ENCODE data around the gene CORO2A. TPM values are rescaled to one million over a fixed set of nuclear protein-coding genes. Genes with fewer than 3 reads are reported as not detected.

The CORO2A gene
- total RNA-seq, 1 donor from 2014 or later: 1.4 TPM

DNA sequence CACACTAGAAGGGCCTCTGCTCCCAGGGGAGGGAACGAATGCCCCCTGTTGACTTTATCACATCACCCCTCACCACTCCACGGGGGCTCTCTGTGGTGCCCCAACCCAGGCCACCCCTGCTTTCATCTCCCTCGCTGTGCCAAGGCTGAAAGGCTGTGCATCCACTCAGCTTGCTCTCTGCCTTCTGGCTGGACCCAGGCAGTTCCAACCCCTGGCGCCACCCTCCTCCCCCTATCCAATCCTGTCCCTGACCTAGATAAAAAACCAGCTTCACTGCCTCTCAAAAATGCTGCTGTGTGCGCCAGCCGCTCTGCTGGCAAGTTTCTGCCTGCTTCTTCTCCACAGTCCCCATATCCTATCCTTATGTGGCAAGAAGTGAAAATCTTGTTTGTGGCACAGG is 22.4 kb upstream of the CORO2A start:
- no peak overlapping the region for H3K4me3 Mint-ChIP-seq
- no peaks in the 10 kb centered on the region for H3K9me3 Mint-ChIP-seq
- H3K4me1 Mint-ChIP-seq: no peaks in the 10 kb centered on the region
- H3K27ac Mint-ChIP-seq: no peak overlapping the region
- no peaks in the 10 kb centered on the region for H3K27me3 Mint-ChIP-seq
- intact Hi-C loops (cut with micrococcal nuclease): no loop called here
- no peaks in the 10 kb centered on the region for H3K36me3 Mint-ChIP-seq (ENCODE audit: low read depth)
- DNase-seq: no peak

DNA sequence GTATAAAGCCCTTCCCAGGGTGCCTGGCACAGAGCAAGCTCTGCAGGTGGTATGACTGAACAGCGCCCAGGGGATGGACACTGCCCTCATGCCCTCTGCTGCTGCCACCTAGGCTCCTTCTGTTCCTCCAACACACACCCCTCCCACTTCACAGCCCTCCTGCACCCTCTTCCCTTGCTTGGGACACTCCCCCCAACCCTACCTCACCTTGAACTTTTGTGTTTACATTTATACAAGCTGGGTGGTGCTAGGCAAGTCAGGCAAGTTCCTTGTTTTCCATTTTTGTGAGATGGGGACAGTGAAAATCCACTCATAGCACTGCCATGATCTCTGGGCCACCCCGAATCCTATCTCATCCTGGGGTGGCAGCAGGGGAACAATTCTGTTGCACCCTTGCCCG is 18.8 kb upstream of the CORO2A start:
- intact Hi-C loops (cut with micrococcal nuclease): no loop called here
- Mint-ChIP-seq H3K36me3 (ENCODE audit: low read depth) (no peaks in the 10 kb centered on the region), H3K27me3 (no peaks in the 10 kb centered on the region), H3K9me3 (no peaks in the 10 kb centered on the region), H3K4me1 (no peaks in the 10 kb centered on the region), H3K27ac (no peak overlapping the region), H3K4me3 (no peak overlapping the region)
- no peak for DNase-seq

DNA sequence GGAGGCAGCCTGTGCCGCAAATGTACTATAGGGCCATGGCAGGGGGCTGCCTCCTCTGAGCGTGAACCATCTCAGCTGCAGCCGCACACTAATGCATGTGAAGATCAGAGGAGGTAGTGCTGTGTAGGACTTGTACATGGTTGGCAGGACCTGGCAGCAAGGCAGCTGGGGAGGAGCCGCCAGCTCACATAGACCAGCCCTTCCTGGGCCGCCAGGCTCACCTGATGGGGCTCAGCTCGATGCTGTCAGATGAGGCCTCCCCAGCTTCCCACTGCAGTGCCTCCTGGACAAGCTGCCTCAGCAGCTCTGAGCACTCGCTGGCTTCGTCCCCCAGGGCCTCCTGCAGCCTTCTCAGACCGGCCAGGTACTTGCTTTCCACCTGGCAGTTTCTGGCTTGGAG is 18.0 kb upstream of the CORO2A start:
- DNase-seq: no peak
- H3K4me3 Mint-ChIP-seq: no peak overlapping the region
- no peaks in the 10 kb centered on the region for H3K9me3 Mint-ChIP-seq
- intact Hi-C loops (cut with micrococcal nuclease): no loop called here
- H3K36me3 Mint-ChIP-seq (ENCODE audit: low read depth): no peaks in the 10 kb centered on the region
- no peaks in the 10 kb centered on the region for H3K27me3 Mint-ChIP-seq
- peaks cover 2% of the 10 kb centered on the region for H3K4me1 Mint-ChIP-seq
- no peak overlapping the region for H3K27ac Mint-ChIP-seq

DNA sequence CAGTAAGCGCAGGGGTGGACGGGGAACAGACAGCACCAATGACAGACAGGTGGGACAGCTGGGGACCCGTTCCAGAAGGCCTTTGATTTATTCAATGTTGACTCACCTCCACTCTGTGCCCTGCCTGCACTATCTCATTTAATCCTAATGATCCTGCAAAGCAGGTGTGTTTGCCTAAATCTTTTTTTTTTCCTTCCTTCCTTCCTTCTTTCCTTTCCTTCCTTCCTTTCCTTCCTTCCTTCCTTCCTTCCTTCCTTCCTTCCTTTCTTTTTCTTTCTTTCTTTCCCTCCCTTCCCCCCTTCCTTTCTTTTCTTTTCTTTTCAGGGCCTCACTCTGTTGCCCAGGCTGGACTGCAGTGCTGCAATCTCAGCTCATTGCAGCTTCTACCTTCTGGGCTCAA is 17.1 kb upstream of the CORO2A start:
- Mint-ChIP-seq H3K4me1 (peaks cover 2% of the 10 kb centered on the region), H3K4me3 (no peak overlapping the region), H3K9me3 (no peaks in the 10 kb centered on the region), H3K27ac (no peak overlapping the region), H3K36me3 (ENCODE audit: low read depth) (no peaks in the 10 kb centered on the region), H3K27me3 (no peaks in the 10 kb centered on the region)
- DNase-seq: no peak
- intact Hi-C loops (cut with micrococcal nuclease): no loop called here

DNA sequence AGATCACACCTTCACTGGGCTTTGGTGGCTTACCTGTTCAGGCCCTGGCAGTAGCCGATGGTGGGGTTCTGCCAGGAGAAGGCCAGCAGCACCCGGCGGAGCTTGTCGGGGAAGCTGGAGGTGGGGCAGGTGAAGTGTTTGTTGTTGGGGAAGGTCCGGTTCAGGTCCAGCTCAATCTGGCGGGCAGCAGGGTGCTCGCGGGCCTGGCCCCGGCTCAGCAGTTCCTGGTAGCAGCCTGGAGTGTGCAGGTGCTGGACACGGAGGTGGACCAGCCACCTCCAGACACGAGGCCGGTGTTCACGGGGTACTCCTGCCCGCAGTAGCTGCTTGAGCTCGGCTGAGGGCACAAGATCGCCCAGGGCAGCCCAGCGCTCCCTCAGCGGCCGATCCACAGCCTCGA is 16.2 kb upstream of the CORO2A start:
- Mint-ChIP-seq H3K9me3 (no peaks in the 10 kb centered on the region), H3K27ac (no peak overlapping the region), H3K4me3 (no peak overlapping the region), H3K36me3 (ENCODE audit: low read depth) (no peaks in the 10 kb centered on the region), H3K27me3 (no peaks in the 10 kb centered on the region), H3K4me1 (peaks cover 2% of the 10 kb centered on the region)
- intact Hi-C loops (cut with micrococcal nuclease): no loop called here
- no peak for DNase-seq

DNA sequence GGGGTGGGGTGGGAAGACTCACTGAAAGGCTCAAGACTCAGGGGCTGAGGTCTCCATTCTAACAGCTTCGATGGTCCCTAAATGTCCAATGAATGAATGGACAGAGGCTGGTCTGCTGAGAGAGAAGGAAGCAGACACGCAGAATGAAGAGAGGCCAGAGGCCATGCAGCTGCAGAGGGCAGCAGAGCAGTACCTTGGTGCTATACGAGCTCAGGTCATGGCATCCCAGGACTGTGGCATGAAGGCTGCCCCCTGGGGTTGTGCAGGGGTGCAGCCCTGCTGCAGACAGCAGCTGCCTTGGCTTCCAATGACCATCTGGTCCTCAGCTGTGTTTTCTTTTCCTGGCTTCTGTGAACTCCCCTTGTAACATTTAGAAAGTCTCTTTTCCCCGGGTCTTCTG is 15.2 kb upstream of the CORO2A start:
- intact Hi-C loops (cut with micrococcal nuclease): no loop called here
- H3K4me3 Mint-ChIP-seq: no peak overlapping the region

DNA sequence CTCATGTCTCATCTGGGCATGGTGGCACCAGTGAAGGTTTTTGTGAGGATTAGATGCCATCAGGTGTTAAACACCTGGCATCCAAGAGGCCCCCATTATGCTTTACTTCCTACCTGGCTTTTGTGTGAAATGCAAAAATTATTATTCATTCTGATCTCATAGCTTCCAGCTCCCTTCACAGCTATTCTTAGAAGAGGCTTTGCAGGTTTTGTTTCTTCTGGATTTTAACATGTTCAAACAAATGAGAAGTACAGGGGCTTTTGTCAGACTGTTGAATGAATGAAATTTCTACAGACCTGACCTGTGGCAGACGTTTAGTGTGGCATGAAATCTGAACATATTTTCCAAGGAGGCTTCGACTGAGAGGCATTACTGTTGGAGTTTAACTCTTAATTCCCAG is 14.3 kb upstream of the CORO2A start:
- Mint-ChIP-seq H3K27me3 (no peaks in the 10 kb centered on the region), H3K27ac (no peak overlapping the region), H3K4me1 (peaks cover 4% of the 10 kb centered on the region), H3K9me3 (no peaks in the 10 kb centered on the region), H3K36me3 (ENCODE audit: low read depth) (no peaks in the 10 kb centered on the region), H3K4me3 (no peak overlapping the region)
- intact Hi-C loops (cut with micrococcal nuclease): no loop called here
- no peak for DNase-seq

More for the DNA sequence above, 15.2 kb upstream of the CORO2A start:
- H3K9me3 Mint-ChIP-seq: no peaks in the 10 kb centered on the region
- peaks cover 2% of the 10 kb centered on the region for H3K4me1 Mint-ChIP-seq
- H3K36me3 Mint-ChIP-seq (ENCODE audit: low read depth): no peaks in the 10 kb centered on the region
- no peak overlapping the region for H3K27ac Mint-ChIP-seq
- H3K27me3 Mint-ChIP-seq: no peaks in the 10 kb centered on the region
- DNase-seq: no peak

DNA sequence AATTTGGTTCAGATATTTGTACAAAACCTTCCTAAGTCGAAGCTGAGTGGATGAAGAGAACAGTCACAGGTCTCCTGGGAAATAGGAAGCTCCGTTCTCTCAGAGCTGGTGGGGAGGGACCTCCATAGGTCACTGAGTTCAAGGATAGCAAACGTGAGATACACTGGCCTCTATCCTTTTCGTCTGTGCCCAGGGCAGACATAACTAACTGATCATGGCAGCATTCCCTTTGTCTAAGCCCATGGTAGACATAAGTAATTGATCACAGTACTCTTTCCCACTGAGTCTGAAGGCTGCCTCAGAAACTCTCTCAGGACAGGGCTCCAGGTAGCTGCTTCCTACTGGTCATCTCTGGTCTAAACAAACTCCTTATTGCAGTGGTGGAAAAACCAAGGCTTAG is 12.3 kb upstream of the CORO2A start:
- Mint-ChIP-seq H3K36me3 (ENCODE audit: low read depth) (no peaks in the 10 kb centered on the region), H3K4me3 (no peak overlapping the region)

DNA sequence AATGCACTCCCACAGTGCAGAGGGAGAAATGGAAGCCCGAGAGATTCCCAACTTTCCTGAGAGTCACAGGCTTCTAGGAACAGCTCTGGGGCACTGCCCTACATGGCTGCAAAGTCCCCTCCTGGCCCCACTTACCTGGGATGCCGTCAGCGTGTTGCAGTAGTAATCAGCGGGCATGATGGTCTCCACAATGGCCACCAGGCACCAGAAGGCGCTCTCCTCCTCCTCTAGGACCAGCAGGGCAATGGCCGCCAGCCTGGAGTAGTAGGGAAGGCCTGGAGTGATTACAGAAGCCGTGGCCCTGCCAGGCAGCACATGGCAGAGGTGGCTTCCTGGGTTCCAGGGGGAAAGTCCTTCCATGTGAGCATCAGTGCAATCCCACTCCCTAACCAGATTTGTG is 10.7 kb upstream of the CORO2A start:
- Mint-ChIP-seq H3K27me3 (no peaks in the 10 kb centered on the region), H3K4me1 (peaks cover 5% of the 10 kb centered on the region), H3K36me3 (ENCODE audit: low read depth) (no peaks in the 10 kb centered on the region), H3K27ac (no peak overlapping the region), H3K9me3 (no peaks in the 10 kb centered on the region), H3K4me3 (no peak overlapping the region)
- no peak for DNase-seq
- intact Hi-C loops (cut with micrococcal nuclease): no loop called here

More for the DNA sequence above, 12.3 kb upstream of the CORO2A start:
- no peaks in the 10 kb centered on the region for H3K27me3 Mint-ChIP-seq
- no peak for DNase-seq
- H3K9me3 Mint-ChIP-seq: no peaks in the 10 kb centered on the region
- intact Hi-C loops (cut with micrococcal nuclease): loop anchor here (1.0 kb wide), 2 partner anchors 59 to 129 kb away; no protein-coding TSS in a partner anchor
- peaks cover 5% of the 10 kb centered on the region for H3K4me1 Mint-ChIP-seq
- H3K27ac Mint-ChIP-seq: no peak overlapping the region

DNA sequence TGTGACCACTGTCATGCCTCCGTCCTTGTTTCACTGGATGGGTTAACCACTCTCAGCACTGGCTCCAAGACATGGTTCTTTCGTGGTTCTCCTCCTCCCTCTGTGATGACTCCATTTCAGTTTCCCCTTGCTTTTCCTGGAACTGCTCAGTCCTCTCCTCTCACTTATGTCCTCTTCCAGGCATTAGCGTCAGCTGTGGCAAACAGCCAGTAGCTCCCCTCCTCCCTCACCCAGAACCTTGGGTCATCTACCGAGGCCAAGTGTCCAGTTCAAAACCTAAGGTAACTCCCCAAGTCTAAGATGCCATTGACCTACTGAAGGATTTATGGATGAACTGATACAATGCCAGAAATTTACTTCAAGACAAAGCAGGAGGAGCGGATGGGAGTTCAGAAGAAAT is 9.8 kb upstream of the CORO2A start:
- no peaks in the 10 kb centered on the region for H3K36me3 Mint-ChIP-seq (ENCODE audit: low read depth)
- intact Hi-C loops (cut with micrococcal nuclease): no loop called here
- H3K9me3 Mint-ChIP-seq: no peaks in the 10 kb centered on the region
- no peak overlapping the region for H3K4me3 Mint-ChIP-seq
- no peak overlapping the region for H3K27ac Mint-ChIP-seq
- H3K4me1 Mint-ChIP-seq: peaks cover 5% of the 10 kb centered on the region
- no peak for DNase-seq
- no peaks in the 10 kb centered on the region for H3K27me3 Mint-ChIP-seq

DNA sequence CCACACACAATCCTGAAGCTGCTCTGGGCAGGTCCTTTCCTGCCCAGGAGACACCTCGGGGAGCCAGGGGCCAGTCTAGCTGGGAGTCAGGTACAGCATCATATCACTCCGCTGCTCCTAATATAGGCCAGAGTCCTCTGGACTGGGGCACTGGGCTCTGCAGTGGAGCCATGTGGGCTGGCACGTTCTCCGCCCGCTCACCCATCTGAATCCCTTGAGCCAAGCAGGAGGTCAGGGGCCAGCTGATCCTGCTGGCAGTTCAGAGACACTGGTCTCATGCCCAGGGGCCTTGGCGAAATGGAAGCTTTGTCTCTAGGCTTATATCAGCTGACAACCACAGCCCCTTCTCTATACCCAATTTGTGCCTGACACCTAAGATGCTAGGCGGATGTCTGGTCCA is 9.3 kb upstream of the CORO2A start:
- no peaks in the 10 kb centered on the region for H3K27me3 Mint-ChIP-seq
- H3K9me3 Mint-ChIP-seq: no peaks in the 10 kb centered on the region
- DNase-seq: no peak
- no peak overlapping the region for H3K27ac Mint-ChIP-seq
- intact Hi-C loops (cut with micrococcal nuclease): no loop called here
- H3K4me3 Mint-ChIP-seq: no peak overlapping the region
- H3K36me3 Mint-ChIP-seq (ENCODE audit: low read depth): no peaks in the 10 kb centered on the region
- peaks cover 5% of the 10 kb centered on the region for H3K4me1 Mint-ChIP-seq

DNA sequence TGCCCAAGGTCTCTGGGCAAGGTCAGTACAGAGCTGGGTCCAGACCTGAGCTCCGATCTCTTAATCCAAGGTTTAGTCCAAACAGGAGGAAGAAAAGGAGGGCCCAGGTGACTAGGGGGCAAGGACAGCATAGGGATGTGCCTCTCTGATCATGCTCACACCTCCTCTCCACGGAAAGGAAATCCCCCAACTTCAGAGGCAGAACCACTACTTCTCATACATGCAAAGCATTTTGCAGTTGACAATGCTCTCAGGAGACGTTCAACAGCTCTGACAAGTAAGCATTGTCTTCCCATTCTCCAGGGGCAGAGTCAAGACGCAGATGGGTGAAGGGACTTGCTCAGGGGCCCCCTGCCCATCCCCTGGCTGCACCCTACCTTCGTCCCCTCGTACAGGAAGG is 8.7 kb upstream of the CORO2A start:
- H3K36me3 Mint-ChIP-seq (ENCODE audit: low read depth): no peaks in the 10 kb centered on the region
- H3K9me3 Mint-ChIP-seq: no peaks in the 10 kb centered on the region
- intact Hi-C loops (cut with micrococcal nuclease): no loop called here
- no peak overlapping the region for H3K27ac Mint-ChIP-seq
- H3K4me1 Mint-ChIP-seq: peaks cover 5% of the 10 kb centered on the region
- DNase-seq: no peak
- no peaks in the 10 kb centered on the region for H3K27me3 Mint-ChIP-seq
- no peak overlapping the region for H3K4me3 Mint-ChIP-seq

DNA sequence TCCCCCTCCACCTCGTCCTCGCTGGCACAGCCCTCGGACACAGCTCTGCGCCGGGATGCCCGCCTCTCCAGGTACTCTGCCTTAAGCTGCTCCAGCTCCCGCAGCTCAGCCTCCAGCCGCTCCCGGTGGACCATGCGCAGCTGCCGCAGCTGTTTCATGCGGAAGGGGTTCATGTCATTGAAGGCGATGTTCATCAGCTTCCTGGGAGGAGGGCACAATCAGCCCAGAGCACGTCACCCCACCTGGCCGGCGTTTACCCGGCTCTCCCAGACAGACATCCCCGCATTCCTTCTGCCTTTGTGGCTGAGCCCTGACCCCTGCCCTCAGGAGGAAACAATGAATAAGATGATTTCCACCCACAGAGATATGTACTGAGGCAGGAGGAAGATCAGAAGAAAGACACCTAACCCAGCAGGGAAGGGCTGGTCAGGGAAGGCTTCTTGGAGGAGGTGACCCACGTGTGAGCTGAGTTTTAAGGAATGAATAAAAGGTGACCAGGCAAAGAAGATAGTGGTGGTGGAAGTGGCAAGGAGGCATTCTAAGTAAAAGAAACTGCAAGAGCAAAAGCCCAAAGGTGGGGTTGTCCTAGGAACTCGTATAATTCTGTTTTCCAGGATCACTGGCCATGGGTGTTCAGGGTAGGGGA is 7.1 kb upstream of the CORO2A start:
- no peak for DNase-seq
- Mint-ChIP-seq H3K27ac (no peak overlapping the region), H3K4me3 (no peak overlapping the region), H3K36me3 (ENCODE audit: low read depth) (no peaks in the 10 kb centered on the region), H3K9me3 (no peaks in the 10 kb centered on the region), H3K27me3 (peaks cover 3% of the 10 kb centered on the region), H3K4me1 (peaks cover 3% of the 10 kb centered on the region)
- intact Hi-C loops (cut with micrococcal nuclease): no loop called here

DNA sequence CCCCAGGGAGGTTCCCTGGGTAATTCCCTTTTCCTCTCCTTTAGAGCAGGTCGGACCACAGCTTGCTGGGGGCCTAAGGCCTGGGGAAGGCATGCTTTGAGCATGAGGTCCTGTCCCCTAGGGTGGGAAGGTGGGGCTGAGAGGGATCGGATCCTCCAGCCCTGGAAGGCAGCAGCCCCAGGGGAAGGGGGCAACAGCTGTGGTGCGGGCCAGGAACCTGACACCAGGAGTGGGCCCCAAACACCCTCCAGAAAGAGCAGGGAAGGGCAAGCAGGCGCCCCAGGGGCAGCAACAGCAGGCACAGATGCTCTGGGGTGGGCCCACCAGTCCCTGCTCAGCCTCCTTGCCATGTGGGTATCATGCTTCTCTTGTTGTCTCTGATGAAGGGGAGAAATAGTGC is 3.2 kb upstream of the CORO2A start:
- Mint-ChIP-seq H3K9me3 (no peaks in the 10 kb centered on the region), H3K36me3 (ENCODE audit: low read depth) (no peaks in the 10 kb centered on the region), H3K4me1 (peaks cover 7% of the 10 kb centered on the region), H3K27ac (no peak overlapping the region), H3K4me3 (no peak overlapping the region), H3K27me3 (peaks cover 5% of the 10 kb centered on the region)
- intact Hi-C loops (cut with micrococcal nuclease): no loop called here
- no peak for DNase-seq

DNA sequence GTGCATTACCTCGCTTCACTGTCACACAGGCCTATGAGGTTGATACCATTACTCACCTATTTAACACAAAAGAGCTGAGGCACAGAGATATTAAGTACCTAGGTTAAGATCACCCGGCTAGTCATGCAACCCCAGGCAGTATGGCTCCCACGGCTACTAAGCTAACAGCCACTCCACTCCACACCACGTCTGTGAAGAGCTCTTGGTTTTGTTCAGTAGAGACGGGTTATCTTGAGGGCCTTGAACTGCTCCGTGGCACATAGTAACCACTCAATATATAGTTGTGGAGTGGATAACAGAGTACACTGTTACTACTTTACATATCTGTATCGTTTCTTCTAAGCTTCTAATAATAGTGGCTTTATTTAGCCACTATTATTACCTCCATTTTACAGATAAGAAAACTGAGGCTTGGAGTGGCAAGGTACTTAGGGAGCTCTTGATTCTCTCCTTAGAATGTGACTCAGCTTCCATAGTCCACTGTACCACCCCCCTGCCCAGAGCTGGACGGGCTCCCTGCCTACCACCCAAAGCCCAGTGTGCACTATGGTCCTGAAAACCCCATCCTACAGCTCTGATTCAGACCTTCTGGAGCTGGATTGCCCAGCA is 1.0 kb upstream of the CORO2A start:
- Mint-ChIP-seq H3K4me1 (peaks cover 10% of the 10 kb centered on the region), H3K9me3 (no peaks in the 10 kb centered on the region), H3K27me3 (peaks cover 7% of the 10 kb centered on the region), H3K27ac (peak overlapping the region; percentile 65), H3K36me3 (ENCODE audit: low read depth) (no peaks in the 10 kb centered on the region), H3K4me3 (peak overlapping the region; percentile 83)
- no peak for DNase-seq
- intact Hi-C loops (cut with micrococcal nuclease): loop anchor here (1.0 to 5.0 kb wide), 4 partner anchors 61 to 136 kb away; partner anchors contain the start of genes NANS, TBC1D2 and TRIM14

Data from activated CD4-positive, alpha-beta T cell treated with anti-CD3 and anti-CD28 coated beads, Interleukin-2, amount 10 ng/mL, durations not matched to agents 24 days and 14 days (primary cell).